MM.1S (cell line): ENCODE data around the gene SH3D19.

Experiments used
- EZH2 ChIP-seq: fragments of 300-600 bp; sonication (generic); optimal IDR thresholded peaks from 2 replicates; pipeline ENCODE3; 2017; ENCODE audit warnings: low read depth, mild to moderate bottlenecking, antibody characterized with exemption, low read length, mixed read lengths
- EZH2phosphoT487 ChIP-seq: fragments of 300-600 bp; sonication (generic); IDR thresholded peaks from 2 replicates; pipeline ENCODE4 v1.6.1; 2018; ENCODE audit warnings: antibody characterized with exemption, low read length
- TF ChIP-seq, protein P1 (sequence below): fragments of 300-600 bp; sonication (generic); IDR thresholded peaks from 2 replicates; pipeline ENCODE4 v1.5.1; 2016; ENCODE audit warnings: antibody characterized with exemption, low read length, mixed read lengths

- TF ChIP-seq, protein P1, sequence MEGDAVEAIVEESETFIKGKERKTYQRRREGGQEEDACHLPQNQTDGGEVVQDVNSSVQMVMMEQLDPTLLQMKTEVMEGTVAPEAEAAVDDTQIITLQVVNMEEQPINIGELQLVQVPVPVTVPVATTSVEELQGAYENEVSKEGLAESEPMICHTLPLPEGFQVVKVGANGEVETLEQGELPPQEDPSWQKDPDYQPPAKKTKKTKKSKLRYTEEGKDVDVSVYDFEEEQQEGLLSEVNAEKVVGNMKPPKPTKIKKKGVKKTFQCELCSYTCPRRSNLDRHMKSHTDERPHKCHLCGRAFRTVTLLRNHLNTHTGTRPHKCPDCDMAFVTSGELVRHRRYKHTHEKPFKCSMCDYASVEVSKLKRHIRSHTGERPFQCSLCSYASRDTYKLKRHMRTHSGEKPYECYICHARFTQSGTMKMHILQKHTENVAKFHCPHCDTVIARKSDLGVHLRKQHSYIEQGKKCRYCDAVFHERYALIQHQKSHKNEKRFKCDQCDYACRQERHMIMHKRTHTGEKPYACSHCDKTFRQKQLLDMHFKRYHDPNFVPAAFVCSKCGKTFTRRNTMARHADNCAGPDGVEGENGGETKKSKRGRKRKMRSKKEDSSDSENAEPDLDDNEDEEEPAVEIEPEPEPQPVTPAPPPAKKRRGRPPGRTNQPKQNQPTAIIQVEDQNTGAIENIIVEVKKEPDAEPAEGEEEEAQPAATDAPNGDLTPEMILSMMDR = no peak
- TF ChIP-seq EZH2phosphoT487 (no peak), EZH2 (no peak)
Observed at GRCh38 chr4:151104621-151105020, 220.8 kb downstream of the SH3D19 start.
